Measurements from ENCODE around the gene NPAT.

NPAT gene

GRCh38 chr11:108222574-108223347, at the start of gene NPAT, which contains the start of gene ATM:
NPAT (minus strand) TSS chr11:108222638; CDS start chr11:108222536, 102 bp downstream.
ATM (plus strand) TSS chr11:108223067; CDS start chr11:108227625, 4,558 bp downstream.
- DNase-seq (ENCODE audit: low read depth in 2 of 2), result peak; percentile 88 to 97

- DNase-seq (ENCODE audit: low read depth in 2 of 2), result no peak
These were observed 47.1 kb upstream of the NPAT start for GRCh38 chr11:108269583-108269982.

- DNase-seq (ENCODE audit: low read depth in 2 of 2), result no peak
These were observed 30.7 kb upstream of the NPAT start for GRCh38 chr11:108253176-108253575.

GRCh38 chr11:108246885-108247284, 24.4 kb upstream of the NPAT start:
- DNase-seq (ENCODE audit: low read depth in 2 of 2), result no peak

- DNase-seq (ENCODE audit: low read depth in 2 of 2), result no peak
These were observed 23.9 kb upstream of the NPAT start for GRCh38 chr11:108246308-108246707.

GRCh38 chr11:108242422-108242821, 20.0 kb upstream of the NPAT start:
- no peak for DNase-seq (ENCODE audit: low read depth in 2 of 2)

GRCh38 chr11:108241330-108242037, 19.0 kb upstream of the NPAT start:
- no peak for DNase-seq (ENCODE audit: low read depth in 2 of 2)

GRCh38 chr11:108239076-108239475, 16.6 kb upstream of the NPAT start:
- DNase-seq (ENCODE audit: low read depth in 2 of 2), result no peak

- DNase-seq (ENCODE audit: low read depth in 2 of 2), result no peak
These were observed 14.6 kb upstream of the NPAT start for GRCh38 chr11:108237058-108237481.

GRCh38 chr11:108235633-108236032, 13.2 kb upstream of the NPAT start:
- no peak for DNase-seq (ENCODE audit: low read depth in 2 of 2)

GRCh38 chr11:108235192-108235591, 12.8 kb upstream of the NPAT start:
- DNase-seq (ENCODE audit: low read depth in 2 of 2), result no peak

GRCh38 chr11:108233277-108233945, 11.0 kb upstream of the NPAT start:
- no peak for DNase-seq (ENCODE audit: low read depth in 2 of 2)

GRCh38 chr11:108228251-108228650, 5.8 kb upstream of the NPAT start:
- no peak for DNase-seq (ENCODE audit: low read depth in 2 of 2)

GRCh38 chr11:108226036-108226435, 3.6 kb upstream of the NPAT start:
- DNase-seq (ENCODE audit: low read depth in 2 of 2), result no peak

- no peak for DNase-seq (ENCODE audit: low read depth in 2 of 2)
These were observed 2.7 kb upstream of the NPAT start for GRCh38 chr11:108224911-108225786.

GRCh38 chr11:108224366-108224765, 1.9 kb upstream of the NPAT start:
- no peak for DNase-seq (ENCODE audit: low read depth in 2 of 2)

GRCh38 chr11:108223348-108224149, 1.1 kb upstream of the NPAT start:
- DNase-seq (ENCODE audit: low read depth in 2 of 2), result no peak

- DNase-seq (ENCODE audit: low read depth in 2 of 2), result no peak
These were observed 396 bp downstream of the NPAT start for GRCh38 chr11:108221911-108222573.

- no peak for DNase-seq (ENCODE audit: low read depth in 2 of 2)
These were observed 1.1 kb downstream of the NPAT start for GRCh38 chr11:108221371-108221770.

- DNase-seq (ENCODE audit: low read depth in 2 of 2), result no peak
These were observed 1.6 kb downstream of the NPAT start for GRCh38 chr11:108220721-108221336.
